Measurements from ENCODE around the gene BNC2.

- TF ChIP-seq CTCF (conservative IDR thresholded peaks at IDR 0.05 in 1 of 2, IDR thresholded peaks at IDR 0.05 in 1 of 2; ENCODE audit: low read depth in 1 of 2, low read length in 2 of 2) (no peak), EZH2 (IDR thresholded peaks at IDR 0.05; ENCODE audit: low read length, missing control alignments) (no peak)
Observed at GRCh38 chr9:16709924-16710323, 160.5 kb downstream of the BNC2 start.

Data from fibroblast of lung (primary cell).